HepG2 (cell line): Measurements from ENCODE around the gene CYBC1. TPM values are rescaled to one million over a fixed set of nuclear protein-coding genes. Genes with fewer than 3 reads are reported as not detected.

Experiments used
- AGO2 ChIP-seq: fragments of 200-400 bp; formaldehyde crosslinking; optimal IDR thresholded peaks from 2 replicates; pipeline ENCODE3; 2017; ENCODE audit warnings: mild to moderate bottlenecking, low read depth, low read length, moderate library complexity
- ARHGAP35 ChIP-seq: sonication (generic); formaldehyde crosslinking; IDR thresholded peaks from 2 replicates; pipeline ENCODE4 v1.9.0; 2022; ENCODE audit warnings: mild to moderate bottlenecking, inconsistent platforms, moderate library complexity, missing genetic modification reagents, borderline replicate concordance
- ATF3 ChIP-seq: sonication (generic); formaldehyde crosslinking; IDR thresholded peaks from 2 replicates; pipeline ENCODE4 v1.4.0; 2020; ENCODE audit warnings: missing genetic modification reagents
- CBX5 ChIP-seq: sonication (generic); formaldehyde crosslinking; IDR thresholded peaks from 2 replicates; pipeline ENCODE4 v1.4.0; 2020; ENCODE audit warnings: missing genetic modification reagents, borderline replicate concordance
- DNMT1 ChIP-seq: sonication (generic); formaldehyde crosslinking; IDR thresholded peaks from 2 replicates; pipeline ENCODE4 v1.5.1; 2020; ENCODE audit warnings: mild to moderate bottlenecking, missing genetic modification reagents
- DNMT3B ChIP-seq: conservative IDR thresholded peaks from 2 replicates; pipeline ENCODE4 v1.6.1; 2016; ENCODE audit warnings: missing biosample characterization, control low read depth
- GZF1 ChIP-seq: sonication (generic); formaldehyde crosslinking; IDR thresholded peaks from 2 replicates; pipeline ENCODE4 v1.5.1; 2020; ENCODE audit warnings: mild to moderate bottlenecking, missing genetic modification reagents
- KLF6 ChIP-seq: IDR thresholded peaks from 2 replicates; pipeline ENCODE4 v1.8.0; 2016; ENCODE audit warnings: missing biosample characterization, missing genetic modification reagents
- POLR2AphosphoS5 ChIP-seq: IDR thresholded peaks from 2 replicates; pipeline ENCODE4 v1.6.1; 2012; ENCODE audit warnings: low read depth, low read length
- RARG ChIP-seq: sonication (generic); formaldehyde crosslinking; IDR thresholded peaks from 2 replicates; pipeline ENCODE4 v1.4.0; 2020; ENCODE audit warnings: low read depth, mild to moderate bottlenecking, missing genetic modification reagents
- TAF1 ChIP-seq: sonication (generic); formaldehyde crosslinking; IDR thresholded peaks from 2 replicates; pipeline ENCODE4 v1.4.0; 2020; ENCODE audit warnings: missing genetic modification reagents
- TAF15 ChIP-seq: fragments of 200-400 bp; formaldehyde crosslinking; IDR thresholded peaks from one replicate; pipeline ENCODE4 v1.6.1; 2018; ENCODE audit warnings: mild to moderate bottlenecking, low read depth, low read length; ENCODE audit not compliant: poor library complexity, severe bottlenecking
- ZBTB21 ChIP-seq: sonication (generic); formaldehyde crosslinking; IDR thresholded peaks from 2 replicates; pipeline ENCODE4 v1.4.0; 2020; ENCODE audit warnings: missing genetic modification reagents
- ZBTB44 ChIP-seq: sonication (generic); formaldehyde crosslinking; IDR thresholded peaks from 2 replicates; pipeline ENCODE4 v1.4.0; 2020; ENCODE audit warnings: missing genetic modification reagents
- ZBTB7A ChIP-seq: sonication (generic); formaldehyde crosslinking; IDR thresholded peaks from 2 replicates; pipeline ENCODE4 v1.8.0; 2022; ENCODE audit warnings: mild to moderate bottlenecking, missing genetic modification reagents
- ZFP36L2 ChIP-seq: sonication (generic); formaldehyde crosslinking; IDR thresholded peaks from 2 replicates; pipeline ENCODE4 v1.4.0; 2020; ENCODE audit warnings: missing genetic modification reagents
- ZNF143 ChIP-seq: sonication (generic); formaldehyde crosslinking; IDR thresholded peaks from 2 replicates; pipeline ENCODE4 v1.4.0; 2020; ENCODE audit warnings: missing genetic modification reagents
- ZNF326 ChIP-seq: sonication (generic); formaldehyde crosslinking; IDR thresholded peaks from 2 replicates; pipeline ENCODE4 v1.4.0; 2020; ENCODE audit warnings: missing genetic modification reagents, borderline replicate concordance
- ZNF33B ChIP-seq: sonication (generic); formaldehyde crosslinking; IDR thresholded peaks from 2 replicates; pipeline ENCODE4 v1.5.1; 2020; ENCODE audit warnings: mild to moderate bottlenecking, missing genetic modification reagents
- ZNF460 ChIP-seq: sonication (generic); formaldehyde crosslinking; IDR thresholded peaks from 2 replicates; pipeline ENCODE4 v1.5.1; 2020; ENCODE audit warnings: missing genetic modification reagents, mild to moderate bottlenecking, borderline replicate concordance
- ZNF580 ChIP-seq: IDR thresholded peaks from 2 replicates; pipeline ENCODE4 v1.6.1; 2016; ENCODE audit warnings: low read depth, borderline replicate concordance
- ZNF652 ChIP-seq: IDR thresholded peaks from 2 replicates; pipeline ENCODE4 v1.6.1; 2016; ENCODE audit warnings: low read depth, borderline replicate concordance
- ZNF678 ChIP-seq: sonication (generic); formaldehyde crosslinking; IDR thresholded peaks from 2 replicates; pipeline ENCODE4 v1.4.0; 2020; ENCODE audit warnings: mild to moderate bottlenecking, missing genetic modification reagents
- ZNF737 ChIP-seq: sonication (generic); formaldehyde crosslinking; IDR thresholded peaks from 2 replicates; pipeline ENCODE4 v1.5.0; 2020; ENCODE audit warnings: missing genetic modification reagents, mild to moderate bottlenecking, borderline replicate concordance
- ZNF772 ChIP-seq: sonication (generic); formaldehyde crosslinking; IDR thresholded peaks from 2 replicates; pipeline ENCODE4 v1.5.0; 2020; ENCODE audit warnings: mild to moderate bottlenecking, missing genetic modification reagents
- ZNF781 ChIP-seq: sonication (generic); formaldehyde crosslinking; IDR thresholded peaks from 2 replicates; pipeline ENCODE4 v1.5.1; 2020; ENCODE audit warnings: borderline replicate concordance, mild to moderate bottlenecking, missing genetic modification reagents; ENCODE audit errors: not compliant biosample characterization
- ZNF841 ChIP-seq: sonication (generic); formaldehyde crosslinking; IDR thresholded peaks from 2 replicates; pipeline ENCODE4 v1.8.1; 2023; ENCODE audit warnings: missing genetic modification reagents, borderline replicate concordance
- ZNF883 ChIP-seq: sonication (generic); formaldehyde crosslinking; IDR thresholded peaks from 2 replicates; pipeline ENCODE4 v1.5.1; 2020; ENCODE audit warnings: mild to moderate bottlenecking, missing genetic modification reagents; ENCODE audit errors: not compliant biosample characterization
- polyA plus RNA-seq, 8 experiments: library from polyadenylated mRNA; depleted of rRNA in 3 of 8; stranded (reverse) in 7 of 8; unstranded in 1 of 8; fragments of >200 nt; fragmentation: Illumina TruSeq in 4 of 8; extraction: Trizol in 4 of 8; gene quantifications; 2 replicates each; pipeline versions ENCODE4 v1.2.1 to v1.2.3, GENCODE V29; 2011 to 2016; ENCODE audit warnings: low read depth in 4 of 8, missing spikeins in 1 of 8, mixed read lengths in 1 of 8; ENCODE audit not compliant: insufficient read depth in 1 of 8
- total RNA-seq, 5 experiments: library from RNA; depleted of rRNA; stranded (reverse); fragments of >200 nt; fragmentation: Illumina TruSeq; extraction: Trizol; gene quantifications; 2 replicates each; pipeline ENCODE4 v1.2.3, GENCODE V29; 2016; ENCODE audit warnings: low read depth in 1 of 5
- TF ChIP-seq, protein P1 (sequence below): sonication (generic); formaldehyde crosslinking; IDR thresholded peaks from 2 replicates; pipeline ENCODE4 v1.8.1; 2022; ENCODE audit warnings: mild to moderate bottlenecking, missing genetic modification reagents

CYBC1 gene
- total and polyA plus RNA-seq, 2 of the 13 experiments (the other 11 are each of a cell fraction or from before 2014, with no cell fraction given) = 43.4 to 44.1 TPM

GRCh38 chr17:82450357-82451106 is at the start of gene CYBC1 (continued):
- TF ChIP-seq ZNF737 (CRISPR knock-in tag) (no peak), ZBTB7A (CRISPR knock-in tag) (no peak), ZNF652 (CRISPR knock-in tag) (no peak), ARHGAP35 (peak; percentile 75; the same call in 1 of the 2 replicates), ZNF883 (CRISPR knock-in tag) (peak; percentile 86), ZNF143 (CRISPR knock-in tag) (no peak), GZF1 (no peak), ATF3 (peak; percentile 62), ZNF678 (CRISPR knock-in tag) (no peak), KLF6 (peak; percentile 75; the same call in 1 of the 2 replicates), RARG (CRISPR knock-in tag) (no peak), ZFP36L2 (CRISPR knock-in tag) (no peak), ZNF460 (CRISPR knock-in tag) (no peak; the same call in 1 of the 2 replicates), DNMT1 (CRISPR knock-in tag) (peak; percentile 95), ZNF326 (CRISPR knock-in tag) (no peak), TAF15 (peak; percentile 56), ZNF781 (CRISPR knock-in tag) (no peak), POLR2AphosphoS5 (peak; percentile 92), DNMT3B (CRISPR knock-in tag) (no peak), ZNF33B (CRISPR knock-in tag) (no peak), CBX5 (no peak), AGO2 (peak; percentile 90), ZNF580 (CRISPR knock-in tag) (peak; percentile 86), ZBTB21 (CRISPR knock-in tag) (peak; percentile 8; the same call in 1 of the 2 replicates), ZNF772 (CRISPR knock-in tag) (peak; percentile 81), ZNF841 (CRISPR knock-in tag) (no peak), ZBTB44 (CRISPR knock-in tag) (no peak), TAF1 (CRISPR knock-in tag) (peak; percentile 80; the same call in 1 of the 2 replicates)
- TF ChIP-seq, protein P1, sequence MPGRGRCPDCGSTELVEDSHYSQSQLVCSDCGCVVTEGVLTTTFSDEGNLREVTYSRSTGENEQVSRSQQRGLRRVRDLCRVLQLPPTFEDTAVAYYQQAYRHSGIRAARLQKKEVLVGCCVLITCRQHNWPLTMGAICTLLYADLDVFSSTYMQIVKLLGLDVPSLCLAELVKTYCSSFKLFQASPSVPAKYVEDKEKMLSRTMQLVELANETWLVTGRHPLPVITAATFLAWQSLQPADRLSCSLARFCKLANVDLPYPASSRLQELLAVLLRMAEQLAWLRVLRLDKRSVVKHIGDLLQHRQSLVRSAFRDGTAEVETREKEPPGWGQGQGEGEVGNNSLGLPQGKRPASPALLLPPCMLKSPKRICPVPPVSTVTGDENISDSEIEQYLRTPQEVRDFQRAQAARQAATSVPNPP (CRISPR knock-in tag) = peak; percentile 95
